ENCODE results near the gene TBRG1. TPM values are rescaled to one million over a fixed set of nuclear protein-coding genes. Genes with fewer than 3 reads are reported as not detected.

Gene TBRG1
- total RNA-seq, 1 experiment from 2014 or later = 20.6 TPM

DNA sequence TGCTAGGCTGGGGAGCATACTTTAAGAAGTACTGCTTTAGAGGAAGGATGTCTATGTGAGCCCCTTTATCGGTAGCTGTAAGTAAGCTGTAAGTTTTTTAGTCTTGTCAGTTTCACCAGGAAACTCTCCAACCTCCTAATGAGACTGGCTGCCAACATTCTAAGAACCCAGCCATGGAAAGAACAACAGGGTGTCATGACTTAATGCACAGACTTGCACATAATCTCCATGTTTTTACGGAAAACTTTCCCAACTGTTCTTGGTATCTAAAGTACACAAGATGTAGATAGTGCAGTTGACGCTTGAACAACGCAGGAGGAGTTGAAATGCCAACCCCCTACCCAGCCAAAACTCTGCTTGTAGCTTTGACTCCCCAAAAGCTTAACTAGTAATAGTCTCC is 43.9 kb upstream of the TBRG1 start:
- H3K4me2 ChIP-seq (ENCODE audit: low read length) = no peak overlapping the region
- no peaks in the 10 kb centered on the region for H3K4me1 ChIP-seq (ENCODE audit: insufficient read depth, low read length)
- no peaks in the 10 kb centered on the region for H3K9me2 ChIP-seq (replicated peaks; ENCODE audit: low read length)
- H3K4me3 ChIP-seq (ENCODE audit: low read length) = no peak overlapping the region
- H3K36me3 ChIP-seq (ENCODE audit: low read depth, low read length) = no peaks in the 10 kb centered on the region
- CTCF ChIA-PET = no interaction called here
- ATAC-seq (no peak), DNase-seq (no peak)
- POLR2A ChIA-PET (ENCODE audit: unreplicated experiment) = no interaction called here
- BruUV-seq (replicated peaks) = no TSS peak
- no peak overlapping the region for H3K27ac ChIP-seq (ENCODE audit: low read length)
- H2AFZ ChIP-seq (ENCODE audit: low read length) = no peak overlapping the region
- intact Hi-C loops (cut with micrococcal nuclease) = no loop called here
- H3K27me3 ChIP-seq (ENCODE audit: low read length) = peaks cover 80% of the 10 kb centered on the region
- no peaks in the 10 kb centered on the region for H3K79me2 ChIP-seq (ENCODE audit: low read length)
- H3K9ac ChIP-seq (ENCODE audit: low read length) = no peak overlapping the region
- no peaks in the 10 kb centered on the region for H4K20me1 ChIP-seq (ENCODE audit: low read length)
- TF ChIP-seq EZH2phosphoT487 (IDR thresholded peaks at IDR 0.05; ENCODE audit: borderline replicate concordance, low read length) (no peak), EZH2 (IDR thresholded peaks at IDR 0.05; ENCODE audit: low read length, unreplicated experiment) (no peak)
- TF ChIP-seq, protein P1, sequence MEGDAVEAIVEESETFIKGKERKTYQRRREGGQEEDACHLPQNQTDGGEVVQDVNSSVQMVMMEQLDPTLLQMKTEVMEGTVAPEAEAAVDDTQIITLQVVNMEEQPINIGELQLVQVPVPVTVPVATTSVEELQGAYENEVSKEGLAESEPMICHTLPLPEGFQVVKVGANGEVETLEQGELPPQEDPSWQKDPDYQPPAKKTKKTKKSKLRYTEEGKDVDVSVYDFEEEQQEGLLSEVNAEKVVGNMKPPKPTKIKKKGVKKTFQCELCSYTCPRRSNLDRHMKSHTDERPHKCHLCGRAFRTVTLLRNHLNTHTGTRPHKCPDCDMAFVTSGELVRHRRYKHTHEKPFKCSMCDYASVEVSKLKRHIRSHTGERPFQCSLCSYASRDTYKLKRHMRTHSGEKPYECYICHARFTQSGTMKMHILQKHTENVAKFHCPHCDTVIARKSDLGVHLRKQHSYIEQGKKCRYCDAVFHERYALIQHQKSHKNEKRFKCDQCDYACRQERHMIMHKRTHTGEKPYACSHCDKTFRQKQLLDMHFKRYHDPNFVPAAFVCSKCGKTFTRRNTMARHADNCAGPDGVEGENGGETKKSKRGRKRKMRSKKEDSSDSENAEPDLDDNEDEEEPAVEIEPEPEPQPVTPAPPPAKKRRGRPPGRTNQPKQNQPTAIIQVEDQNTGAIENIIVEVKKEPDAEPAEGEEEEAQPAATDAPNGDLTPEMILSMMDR (conservative IDR thresholded peaks at IDR 0.05; ENCODE audit: low read depth, low read length) = no peak
- no peaks in the 10 kb centered on the region for H3F3A ChIP-seq (ENCODE audit: low read length, unreplicated experiment)
- H3K9me3 ChIP-seq (ENCODE audit: low read length) = no peaks in the 10 kb centered on the region

DNA sequence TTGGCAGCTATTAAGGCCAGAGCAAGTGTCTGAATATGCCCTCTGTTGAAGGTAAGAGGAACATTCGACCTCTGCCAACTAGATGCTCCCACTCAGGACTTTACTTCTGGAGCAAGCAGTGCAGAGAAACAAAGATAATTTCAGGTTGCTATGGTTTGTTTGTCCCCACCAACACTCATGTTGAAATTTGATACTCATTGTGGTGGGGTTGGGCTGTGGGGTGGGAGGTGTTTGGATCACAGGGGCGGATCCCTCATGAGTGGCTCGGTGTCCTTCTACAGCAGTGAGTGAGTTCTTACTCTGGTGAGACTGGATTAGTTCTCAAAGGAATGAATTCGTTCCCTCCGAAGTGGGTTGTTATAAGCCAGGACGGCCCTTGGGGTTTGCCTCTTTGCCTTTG is 40.8 kb upstream of the TBRG1 start:
- intact Hi-C loops (cut with micrococcal nuclease) = no loop called here
- Histone ChIP-seq H3K79me2 (ENCODE audit: low read length) (no peaks in the 10 kb centered on the region), H3K9me2 (replicated peaks; ENCODE audit: low read length) (no peaks in the 10 kb centered on the region), H3K4me1 (ENCODE audit: insufficient read depth, low read length) (no peaks in the 10 kb centered on the region), H4K20me1 (ENCODE audit: low read length) (no peaks in the 10 kb centered on the region), H3K36me3 (ENCODE audit: low read depth, low read length) (no peaks in the 10 kb centered on the region), H3K27ac (ENCODE audit: low read length) (no peak overlapping the region), H3F3A (ENCODE audit: low read length, unreplicated experiment) (no peaks in the 10 kb centered on the region), H3K4me3 (ENCODE audit: low read length) (no peak overlapping the region), H3K9ac (ENCODE audit: low read length) (no peak overlapping the region), H3K9me3 (ENCODE audit: low read length) (no peaks in the 10 kb centered on the region), H2AFZ (ENCODE audit: low read length) (no peak overlapping the region), H3K4me2 (ENCODE audit: low read length) (no peak overlapping the region), H3K27me3 (ENCODE audit: low read length) (peaks cover 84% of the 10 kb centered on the region)
- no peak for ATAC-seq
- CTCF ChIA-PET = no interaction called here
- no peak for DNase-seq
- POLR2A ChIA-PET (ENCODE audit: unreplicated experiment) = no interaction called here
- BruUV-seq (replicated peaks) = no TSS peak
- TF ChIP-seq EZH2phosphoT487 (IDR thresholded peaks at IDR 0.05; ENCODE audit: borderline replicate concordance, low read length) = no peak
- TF ChIP-seq, protein P1 (conservative IDR thresholded peaks at IDR 0.05; ENCODE audit: low read depth, low read length) = no peak
- no peak for TF ChIP-seq EZH2 (IDR thresholded peaks at IDR 0.05; ENCODE audit: low read length, unreplicated experiment)

DNA sequence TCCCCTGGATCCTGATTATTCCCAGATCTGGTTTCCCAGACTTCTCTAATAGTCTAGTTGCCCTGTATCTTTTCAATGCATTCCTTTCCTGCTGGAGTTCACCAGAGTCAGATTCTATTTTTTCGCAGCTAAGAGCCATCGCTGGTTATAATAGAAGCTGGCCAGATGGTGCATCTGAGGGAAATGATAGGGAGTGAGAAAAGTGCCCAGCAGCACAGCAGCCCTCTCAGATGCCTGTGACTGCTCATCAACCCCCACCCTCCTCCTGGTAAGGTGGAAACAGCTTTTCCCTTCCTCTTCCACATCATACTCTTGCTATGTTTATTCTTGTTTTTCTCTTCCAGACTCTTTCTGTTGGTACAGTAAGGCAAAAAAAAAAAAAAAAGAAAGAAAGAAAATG is 40.1 kb upstream of the TBRG1 start:
- POLR2A ChIA-PET (ENCODE audit: unreplicated experiment) = no interaction called here
- no peaks in the 10 kb centered on the region for H3K9me2 ChIP-seq (replicated peaks; ENCODE audit: low read length)

More for the DNA sequence above, 40.1 kb upstream of the TBRG1 start:
- ATAC-seq (no peak), DNase-seq (no peak)
- H3K4me1 ChIP-seq (ENCODE audit: insufficient read depth, low read length) = no peaks in the 10 kb centered on the region
- CTCF ChIA-PET = interaction anchor here (0.6 to 1.0 kb wide), 2 partner anchors 14 to 180 kb away, joined by 3 to 4 read pairs; no protein-coding TSS in a partner anchor
- H3K36me3 ChIP-seq (ENCODE audit: low read depth, low read length) = no peaks in the 10 kb centered on the region
- no peak overlapping the region for H3K4me3 ChIP-seq (ENCODE audit: low read length)
- H2AFZ ChIP-seq (ENCODE audit: low read length) = no peak overlapping the region
- H3K9me3 ChIP-seq (ENCODE audit: low read length) = no peaks in the 10 kb centered on the region
- H3K4me2 ChIP-seq (ENCODE audit: low read length) = no peak overlapping the region
- no peak for TF ChIP-seq EZH2 (IDR thresholded peaks at IDR 0.05; ENCODE audit: low read length, unreplicated experiment)
- intact Hi-C loops (cut with micrococcal nuclease) = no loop called here
- H4K20me1 ChIP-seq (ENCODE audit: low read length) = no peaks in the 10 kb centered on the region
- no peaks in the 10 kb centered on the region for H3K79me2 ChIP-seq (ENCODE audit: low read length)
- no TSS peak for BruUV-seq (replicated peaks)
- H3K9ac ChIP-seq (ENCODE audit: low read length) = no peak overlapping the region
- no peak overlapping the region for H3K27ac ChIP-seq (ENCODE audit: low read length)
- no peaks in the 10 kb centered on the region for H3F3A ChIP-seq (ENCODE audit: low read length, unreplicated experiment)
- peaks cover 80% of the 10 kb centered on the region for H3K27me3 ChIP-seq (ENCODE audit: low read length)
